GM18520 (cell line): ENCODE results near the gene CORO2B.
"Not testable (repeated sequence)": the region's sequence is repeated elsewhere in the genome, so short reads cannot be mapped to it uniquely, and the experiment has no call there.

Experiments
- ATAC-seq: cut with Tn5 transposase; IDR thresholded peaks from one replicate; pipeline ENCODE4 v1.9.1; 2021; ENCODE audit not compliant: unreplicated experiment

The CORO2B gene

DNA sequence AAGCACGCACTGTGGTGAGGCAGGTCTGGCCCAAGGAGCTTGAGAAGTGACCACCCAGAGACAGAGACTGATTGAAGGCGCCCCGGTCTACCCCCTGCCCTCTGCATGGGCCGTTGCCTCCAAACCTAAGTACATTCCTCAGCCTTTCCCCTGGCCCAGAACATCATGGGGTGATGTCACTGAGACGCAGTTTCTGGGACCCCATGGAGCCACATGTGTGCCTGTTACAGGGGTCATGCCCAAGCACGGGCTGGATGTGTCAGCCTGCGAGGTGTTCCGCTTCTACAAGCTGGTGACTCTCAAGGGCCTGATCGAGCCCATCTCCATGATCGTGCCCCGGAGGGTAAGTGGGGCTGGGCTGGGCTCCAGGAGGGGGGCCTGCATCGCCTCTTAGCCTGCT, 139.7 kb downstream of the CORO2B start:
- no peak for ATAC-seq

GRCh38 chr15:68719051-68719450, 140.3 kb downstream of the CORO2B start:
- no peak for ATAC-seq

- ATAC-seq, result no peak
Measured at GRCh38 chr15:68719672-68720071, 140.9 kb downstream of the CORO2B start.

DNA sequence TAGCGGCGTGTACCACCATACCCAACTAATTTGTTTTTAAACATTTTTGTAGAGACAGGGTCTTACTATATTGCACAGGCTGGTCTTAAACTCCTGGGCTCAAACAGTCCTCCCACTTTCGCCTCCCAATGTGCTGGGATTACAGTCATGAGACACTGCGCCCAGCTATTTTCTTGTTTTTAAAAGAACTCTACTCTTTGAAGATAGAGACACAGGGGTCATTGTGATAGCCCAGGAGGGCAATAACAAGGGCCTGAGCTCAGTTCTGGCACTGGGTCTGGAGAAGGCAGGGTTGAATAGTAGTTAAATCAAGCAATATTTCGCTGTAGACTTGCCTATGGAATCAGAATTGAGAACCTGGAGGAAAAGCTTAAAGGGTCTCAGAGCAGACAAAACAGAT, 143.1 kb downstream of the CORO2B start:
- no peak for ATAC-seq

GRCh38 chr15:68725736-68726135, 146.9 kb downstream of the CORO2B start:
- ATAC-seq, result no peak

GRCh38 chr15:68726246-68726645, 147.5 kb downstream of the CORO2B start:
- no peak for ATAC-seq

- ATAC-seq, result no peak
Measured at GRCh38 chr15:68729789-68730411, 151.1 kb downstream of the CORO2B start.

- no peak for ATAC-seq
Measured at GRCh38 chr15:68730471-68730919, 151.7 kb downstream of the CORO2B start.

- ATAC-seq, result no peak
Measured at GRCh38 chr15:68730976-68731897, 152.4 kb downstream of the CORO2B start.

GRCh38 chr15:68732451-68732850, 153.7 kb downstream of the CORO2B start:
- no peak for ATAC-seq

- ATAC-seq, result no peak
Measured at GRCh38 chr15:68733666-68734065, 154.9 kb downstream of the CORO2B start.

GRCh38 chr15:68734352-68734751, 155.6 kb downstream of the CORO2B start:
- no peak for ATAC-seq

- no peak for ATAC-seq
Measured at GRCh38 chr15:68734881-68735280, 156.1 kb downstream of the CORO2B start.

DNA sequence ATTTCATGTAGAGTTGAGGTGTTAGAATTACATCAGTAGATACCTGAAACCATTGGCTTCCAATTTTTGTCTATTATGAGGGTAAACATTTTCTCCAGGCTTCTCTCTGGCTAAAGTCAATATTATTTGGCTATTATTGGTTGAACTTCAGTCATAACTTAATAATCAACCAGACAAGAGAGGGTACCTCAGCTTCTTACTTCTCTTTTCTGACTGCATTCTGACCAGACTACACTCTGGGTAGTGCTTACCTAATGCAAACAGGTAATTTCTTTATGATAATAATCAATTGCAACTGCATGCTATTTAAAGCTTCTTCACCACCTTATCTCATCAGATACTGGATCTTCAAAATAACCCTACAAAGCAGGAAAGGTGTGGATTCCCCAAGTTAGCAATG, 156.8 kb downstream of the CORO2B start:
- no peak for ATAC-seq

DNA sequence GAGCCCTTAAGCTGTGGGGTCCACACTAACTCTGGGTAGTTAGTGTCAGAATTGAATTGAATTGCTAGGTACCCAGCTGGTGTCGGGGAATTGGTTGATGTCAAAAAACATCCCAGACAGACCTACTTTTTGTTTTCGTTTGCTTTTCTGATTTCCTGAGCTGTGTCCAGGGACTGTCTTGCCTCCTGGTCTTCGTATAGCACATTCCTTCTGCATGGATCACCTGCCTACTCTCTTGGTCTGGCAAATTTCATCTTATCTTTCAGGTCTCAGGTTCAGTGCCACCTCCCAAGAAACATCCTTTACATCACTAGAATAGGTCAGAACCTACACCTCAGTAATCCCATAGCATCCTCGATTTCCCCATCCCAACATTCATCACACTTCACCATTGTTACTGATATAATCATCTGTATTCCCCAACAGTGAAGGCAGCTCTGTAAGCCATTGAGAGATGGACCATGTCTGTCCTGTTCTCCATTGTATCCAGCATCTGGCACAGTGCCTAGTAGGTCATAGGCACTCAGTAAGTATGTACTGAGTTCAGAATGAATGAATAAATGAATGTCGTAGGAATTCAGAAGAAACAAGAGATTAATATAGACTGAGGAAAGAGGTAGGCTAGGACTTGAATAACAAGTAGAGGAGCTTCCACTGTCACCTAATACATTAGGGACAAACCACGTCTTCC, 160.7 kb downstream of the CORO2B start:
- ATAC-seq, result no peak

DNA sequence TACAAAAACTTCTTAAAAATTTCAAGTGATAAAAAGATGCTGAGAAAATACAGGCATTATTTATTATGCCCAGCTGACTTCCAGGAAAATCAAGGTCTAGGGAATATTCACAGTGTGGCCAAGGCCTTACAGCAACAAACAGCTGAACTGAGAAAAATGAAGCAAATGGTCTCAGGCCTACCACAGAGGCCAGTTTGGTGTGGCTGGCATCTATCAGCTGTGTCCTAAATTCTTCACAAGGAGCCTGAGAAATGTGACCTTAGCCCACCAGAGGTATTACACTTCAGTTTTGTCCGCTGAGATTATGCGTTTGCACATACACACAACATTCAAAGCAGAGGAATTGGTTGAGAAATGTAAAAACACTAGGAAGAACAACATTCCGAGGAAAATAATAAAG, 164.5 kb downstream of the CORO2B start:
- ATAC-seq, result no peak

GRCh38 chr15:68749365-68749764, 170.6 kb downstream of the CORO2B start:
- no peak for ATAC-seq

- ATAC-seq, result no peak
Measured at GRCh38 chr15:68749793-68750192, 171.0 kb downstream of the CORO2B start.

DNA sequence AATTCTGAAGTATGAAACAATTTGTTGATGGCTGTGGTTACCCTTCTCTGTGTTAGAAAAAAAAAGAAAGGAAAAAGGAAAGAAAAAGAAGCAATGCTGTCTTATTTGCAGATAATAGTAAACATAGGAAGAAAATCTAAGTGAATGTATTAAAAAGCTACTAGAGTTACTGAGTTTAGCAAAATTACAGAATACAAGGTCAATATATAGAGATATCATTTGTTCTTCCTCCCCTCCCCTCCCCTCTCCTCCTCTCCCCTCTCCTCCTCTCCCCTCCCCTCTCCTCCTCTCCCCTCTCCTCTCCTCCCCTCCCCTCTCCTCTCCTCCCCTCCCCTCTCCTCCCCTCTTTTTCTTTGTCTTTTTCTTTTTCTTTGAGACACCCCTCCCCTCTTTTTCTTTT, 172.8 kb downstream of the CORO2B start:
- ATAC-seq, result no peak

DNA sequence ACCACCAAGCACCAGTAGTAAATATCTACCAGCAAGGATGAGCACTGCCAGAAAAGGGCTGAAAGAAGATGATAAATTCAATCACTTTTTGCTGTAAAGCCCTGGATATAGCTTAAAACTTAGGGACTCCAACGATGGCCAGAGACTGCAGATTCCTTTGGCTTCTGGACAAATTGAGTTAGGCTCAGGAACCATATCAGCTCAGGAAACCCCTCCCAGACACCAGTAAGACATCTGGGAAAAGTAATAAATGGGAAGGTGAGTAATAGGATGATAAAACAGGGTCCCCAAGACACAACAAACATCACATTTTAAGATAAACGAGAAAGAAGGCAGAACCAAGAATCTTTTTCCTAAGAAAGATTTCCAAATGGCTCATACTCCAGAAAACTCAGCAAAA, 176.9 kb downstream of the CORO2B start:
- no peak for ATAC-seq

DNA sequence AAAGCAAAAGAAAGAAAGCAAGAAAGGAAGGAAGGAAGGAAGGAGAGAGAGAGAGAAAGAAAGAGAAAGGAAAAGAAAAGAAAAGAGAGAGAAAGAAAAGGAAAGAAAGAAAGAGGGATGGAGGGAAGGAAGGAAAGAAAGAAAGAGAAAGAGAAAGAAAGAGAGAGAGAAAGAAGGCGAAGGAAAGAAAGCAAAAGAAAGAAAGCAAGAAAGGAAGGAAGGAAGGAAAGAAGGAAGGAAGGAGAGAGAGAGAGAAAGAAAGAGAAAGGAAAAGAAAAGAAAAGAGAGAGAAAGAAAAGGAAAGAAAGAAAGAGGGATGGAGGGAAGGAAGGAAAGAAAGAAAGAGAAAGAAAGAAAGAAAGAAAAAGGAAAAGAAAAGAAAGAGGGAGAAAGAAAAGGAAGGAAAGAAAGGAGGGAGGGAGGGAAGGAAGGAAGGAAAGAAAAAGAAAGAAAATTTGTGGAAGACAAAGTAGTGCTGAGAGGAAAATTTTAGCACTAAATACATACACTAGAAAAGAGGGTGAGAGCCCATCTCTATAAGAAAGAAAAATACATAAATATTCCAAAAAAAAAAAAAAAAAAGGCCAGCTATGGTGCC, 181.3 kb downstream of the CORO2B start:
- not testable (repeated sequence) for ATAC-seq
